Measurements from ENCODE around the gene RBFOX1. TPM values are rescaled to one million over a fixed set of nuclear protein-coding genes. Genes with fewer than 3 reads are reported as not detected.

RBFOX1 gene
- total RNA-seq, 1 donor from 2014 or later = 34.4 TPM

DNA sequence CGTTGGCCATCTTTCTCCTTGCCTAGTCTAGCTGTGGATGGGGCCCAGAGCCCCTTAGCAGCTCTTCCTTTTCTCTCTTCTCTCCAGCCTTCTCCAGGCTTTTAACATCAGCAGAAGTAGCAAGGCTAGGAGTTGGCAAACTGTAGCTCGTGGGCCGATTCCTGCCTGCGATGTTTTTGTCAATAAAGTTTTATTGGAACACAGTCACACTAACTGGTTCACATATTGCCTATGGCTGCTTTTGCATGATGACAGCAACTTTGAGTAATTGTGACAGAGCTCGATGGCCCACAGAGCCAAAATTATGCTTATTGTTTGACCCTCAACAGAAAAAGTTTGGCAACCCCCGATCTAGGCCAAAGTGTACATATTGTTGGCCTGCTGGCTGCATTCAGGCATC, 199.9 kb downstream of the RBFOX1 start:
- no peak for DNase-seq

DNA sequence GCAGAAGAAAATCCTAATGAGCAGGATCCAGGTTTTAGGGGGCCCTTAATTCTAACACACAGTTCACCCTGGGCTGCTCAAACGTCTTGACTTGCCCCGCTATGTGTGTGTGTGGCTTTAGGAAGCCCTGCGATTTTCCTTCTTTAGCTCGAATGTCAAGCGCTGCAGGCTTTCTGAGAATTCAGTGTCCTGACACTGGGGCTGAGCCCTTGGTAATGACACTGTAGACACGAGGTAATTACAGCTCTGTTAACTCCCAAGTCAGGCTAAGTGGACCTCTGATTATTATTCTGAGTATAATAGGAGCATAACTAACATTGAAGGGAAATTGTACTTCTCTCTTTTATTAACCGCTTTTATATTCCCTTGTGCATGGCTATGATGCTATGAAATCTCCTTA, 202.1 kb downstream of the RBFOX1 start:
- no peak for DNase-seq

- DNase-seq = no peak
Measured at GRCh38 chr16:7541026-7541425, 208.4 kb downstream of the RBFOX1 start.

DNA sequence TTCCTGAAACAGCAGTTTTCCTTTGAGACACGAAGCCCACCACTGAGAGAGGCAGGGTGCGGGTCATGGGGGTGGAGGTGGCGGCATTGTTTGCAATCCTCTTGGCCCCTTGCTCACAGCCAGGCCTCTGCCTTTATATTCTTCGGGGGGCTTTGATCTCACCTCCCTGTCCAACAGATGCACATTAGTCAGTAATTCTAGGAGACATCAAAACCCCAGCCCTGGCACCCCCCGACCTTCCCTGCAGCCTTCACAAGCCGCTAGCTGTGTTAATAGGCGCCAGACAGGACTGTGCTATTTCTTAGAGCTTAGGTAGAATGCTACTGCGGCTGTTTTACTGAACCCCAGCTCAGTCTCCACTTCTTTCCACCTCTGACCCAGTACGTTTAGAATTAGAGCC, 212.6 kb downstream of the RBFOX1 start:
- no peak for DNase-seq

GRCh38 chr16:7546948-7547347, 214.3 kb downstream of the RBFOX1 start:
- no peak for DNase-seq

- no peak for DNase-seq
Measured at GRCh38 chr16:7547736-7548135, 215.1 kb downstream of the RBFOX1 start.

DNA sequence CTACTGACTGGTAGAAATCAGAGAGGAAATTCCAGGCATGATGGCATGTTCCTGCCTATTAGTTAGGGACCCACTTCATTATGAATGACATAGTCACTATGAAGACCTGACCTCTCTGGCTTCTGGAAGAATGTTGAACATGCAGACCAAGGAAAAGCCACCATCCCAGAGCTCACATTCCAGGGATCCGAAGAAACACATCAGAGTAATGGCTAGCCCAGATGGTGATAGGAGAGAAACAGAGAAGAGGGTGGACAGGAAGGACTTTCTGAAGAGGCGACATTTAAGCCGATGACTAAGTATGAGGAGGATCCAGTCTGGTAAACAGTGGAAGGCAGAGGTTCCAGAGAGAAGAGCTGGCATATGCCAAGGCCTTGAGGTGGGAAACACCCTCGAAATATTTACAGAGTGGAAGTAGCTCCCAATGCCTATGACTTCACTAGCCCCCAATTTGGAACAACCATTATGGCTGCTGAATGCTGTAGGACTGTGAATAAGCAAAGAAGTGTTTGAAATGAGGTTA, 216.2 kb downstream of the RBFOX1 start:
- DNase-seq = no peak

GRCh38 chr16:7550096-7550495, 217.5 kb downstream of the RBFOX1 start:
- no peak for DNase-seq

- DNase-seq = no peak
Measured at GRCh38 chr16:7555459-7555858, 222.8 kb downstream of the RBFOX1 start.

DNA sequence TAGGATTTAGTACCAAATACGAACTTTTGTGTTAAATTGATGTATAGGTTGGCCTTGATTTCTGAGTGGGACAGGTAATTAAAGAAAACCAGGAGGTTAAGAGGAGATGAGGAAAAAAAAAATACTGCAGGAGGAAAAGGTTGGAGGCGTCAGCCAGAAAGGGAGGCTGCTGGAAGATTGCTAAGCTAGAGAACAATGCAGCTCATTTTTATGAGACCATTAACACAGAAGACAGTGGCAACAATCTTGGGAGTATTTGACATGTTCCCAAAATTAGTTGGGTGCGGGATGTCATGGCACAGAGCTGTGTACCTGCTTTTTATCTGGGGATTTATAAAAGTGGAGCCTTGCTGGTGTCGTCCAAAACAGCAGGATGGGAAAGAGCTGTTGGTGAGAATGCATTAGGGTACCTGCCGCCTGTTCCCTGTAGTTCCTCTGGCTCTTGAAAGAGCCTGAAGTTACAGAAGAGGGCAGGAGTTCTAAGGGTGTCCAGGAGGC, 229.3 kb downstream of the RBFOX1 start:
- no peak for DNase-seq

DNA sequence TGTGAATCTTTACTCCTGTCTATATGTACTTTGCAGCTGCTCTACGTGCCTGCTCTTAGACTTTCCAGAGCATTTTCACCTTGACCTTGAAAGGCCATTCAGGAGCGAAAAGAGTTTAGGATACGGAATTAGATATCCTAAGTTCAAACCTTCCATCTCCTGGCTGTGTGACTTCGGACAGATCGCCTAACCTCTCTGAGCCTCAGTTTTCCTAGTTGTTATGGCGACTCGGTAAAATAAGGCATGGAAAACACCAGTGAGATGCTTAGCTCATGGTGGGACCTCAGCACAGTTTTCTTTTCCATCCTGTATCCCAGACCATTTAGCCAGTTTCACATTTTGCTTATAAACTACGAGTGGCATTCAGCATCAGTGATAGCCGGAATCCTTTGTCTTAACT, 233.7 kb downstream of the RBFOX1 start:
- no peak for DNase-seq

DNA sequence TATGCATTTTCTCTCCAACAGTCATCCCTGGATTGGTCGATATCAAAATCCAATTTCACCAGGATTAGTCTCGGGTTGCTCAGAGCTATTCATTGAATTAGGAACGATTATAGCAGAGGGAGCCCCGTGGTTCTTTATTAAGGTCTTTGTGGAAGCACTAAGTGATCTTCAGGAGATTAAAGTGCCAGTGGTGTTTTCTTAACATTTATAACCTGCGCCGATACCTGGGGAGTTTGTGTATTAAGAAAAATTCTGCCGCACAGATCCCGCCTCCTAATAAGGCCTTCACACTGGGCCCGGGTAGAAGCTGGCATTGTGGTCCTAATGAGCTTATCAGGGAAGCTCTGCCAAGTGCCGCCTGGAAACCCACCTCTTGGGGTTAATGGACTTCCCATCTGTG, 238.7 kb downstream of the RBFOX1 start:
- DNase-seq = no peak

GRCh38 chr16:7577588-7577987, 244.9 kb downstream of the RBFOX1 start:
- no peak for DNase-seq

DNA sequence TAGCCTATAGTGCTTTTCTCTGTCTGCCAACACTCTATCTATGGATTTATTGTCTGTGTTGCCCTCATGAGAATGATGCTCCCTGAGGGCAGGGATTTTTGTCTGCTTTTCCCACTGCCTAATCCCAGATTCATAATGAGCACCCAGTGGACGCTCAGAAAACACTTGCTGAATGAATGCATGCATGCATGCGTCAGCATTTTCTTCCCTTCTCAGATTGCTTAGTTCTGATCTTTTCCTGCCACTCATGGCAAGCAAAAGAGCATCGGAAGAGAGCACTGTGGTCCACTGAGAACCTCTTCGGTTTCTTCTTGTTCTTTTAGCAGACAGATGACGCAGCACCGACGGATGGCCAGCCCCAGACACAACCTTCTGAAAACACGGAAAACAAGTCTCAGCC, 246.8 kb downstream of the RBFOX1 start:
- no peak for DNase-seq

- no peak for DNase-seq
Measured at GRCh38 chr16:7581175-7581574, 248.5 kb downstream of the RBFOX1 start.

GRCh38 chr16:7583396-7583795, 250.8 kb downstream of the RBFOX1 start:
- peak; percentile 14 for DNase-seq

- DNase-seq = peak; percentile 28
Measured at GRCh38 chr16:7584561-7584960, 251.9 kb downstream of the RBFOX1 start.

DNA sequence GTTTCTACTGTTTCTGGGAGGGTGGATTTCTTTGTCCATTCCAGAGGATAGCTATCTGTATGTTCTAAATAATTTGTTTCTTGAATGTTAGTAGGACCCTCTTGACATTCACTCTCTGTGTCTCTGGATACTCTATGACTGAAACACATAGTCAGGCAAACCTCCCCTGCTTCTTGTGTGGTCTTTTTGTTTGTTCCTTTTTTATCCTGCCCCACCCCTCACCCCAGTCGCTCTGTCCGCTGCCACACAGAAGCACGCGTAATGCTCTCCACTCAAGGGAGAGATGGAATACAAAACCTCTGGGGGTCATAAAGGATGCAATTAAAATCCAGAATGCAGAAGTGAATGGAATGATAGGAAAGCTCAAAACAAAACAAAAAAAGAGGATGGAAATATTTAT, 253.1 kb downstream of the RBFOX1 start:
- DNase-seq = peak; percentile 25

DNA sequence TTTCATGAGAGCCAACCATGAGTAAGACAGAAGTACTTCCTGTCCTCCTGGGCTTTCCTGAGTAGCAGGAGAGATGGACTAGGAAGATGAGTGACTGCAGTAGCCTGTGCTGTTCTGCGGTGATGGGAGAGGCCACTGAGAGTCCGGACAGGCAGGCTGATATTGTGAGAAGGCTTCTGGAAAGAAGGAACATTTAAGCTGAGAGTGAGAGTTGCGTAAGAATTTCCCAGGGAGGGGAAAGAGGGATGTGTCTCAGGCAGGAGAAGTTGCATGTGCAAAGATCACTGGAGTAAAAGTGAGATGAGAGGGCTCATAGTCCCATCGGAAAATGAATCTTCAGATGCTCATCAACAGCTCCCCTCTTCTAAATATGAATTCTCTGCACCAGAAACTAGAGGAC, 258.3 kb downstream of the RBFOX1 start:
- no peak for DNase-seq

GRCh38 chr16:7596308-7596707, 263.7 kb downstream of the RBFOX1 start:
- DNase-seq = no peak

- no peak for DNase-seq
Measured at GRCh38 chr16:7597677-7598076, 265.0 kb downstream of the RBFOX1 start.

- no peak for DNase-seq
Measured at GRCh38 chr16:7601100-7601499, 268.5 kb downstream of the RBFOX1 start.

- peak; percentile 49 for DNase-seq
Measured at GRCh38 chr16:7602291-7602950, 269.8 kb downstream of the RBFOX1 start.

DNA sequence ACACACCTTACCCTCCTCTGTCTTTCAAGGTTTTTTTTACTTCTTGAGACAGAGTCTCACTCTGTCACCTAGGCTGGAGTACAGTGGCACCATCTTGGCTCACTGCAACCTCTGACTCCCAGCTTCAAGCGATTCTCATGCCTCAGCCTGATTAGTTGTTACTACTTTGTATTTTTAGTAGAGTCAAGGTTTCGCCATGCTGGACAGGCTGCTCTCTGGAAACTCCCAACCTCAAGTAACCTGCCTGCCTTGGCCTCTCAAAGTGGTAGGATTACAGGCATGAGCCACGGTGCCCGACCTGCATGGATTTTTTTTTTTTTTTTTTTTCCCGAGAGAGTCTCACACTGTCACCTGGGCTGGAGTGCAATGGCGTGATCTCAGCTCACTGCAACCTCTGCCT, 273.2 kb downstream of the RBFOX1 start:
- no peak for DNase-seq
